Subcutaneous adipose tissue (tissue), 4 donors: ENCODE measurements around the gene DNAJC25. TPM values are rescaled to one million over a fixed set of nuclear protein-coding genes. Genes with fewer than 3 reads are reported as not detected.

Experiments
- CTCF ChIP-seq: fragments of 450-650 bp; IDR thresholded peaks from one replicate; pipeline ENCODE4 v1.5.1; 2016; ENCODE audit warnings: low read depth, mild to moderate bottlenecking, control low read depth, antibody characterized with exemption, moderate library complexity
- total RNA-seq, 4 donors: library from RNA; depleted of rRNA; stranded (reverse); fragments of >200 nt; gene quantifications; one replicate each; pipeline ENCODE4 v1.1.0, GENCODE V29; 2016

The DNAJC25 gene
- total RNA-seq, 4 donors from 2014 or later, result 10.4 to 12.8 (median 11.6) TPM

GRCh38 chr9:111628411-111628810, 2.7 kb upstream of the DNAJC25 start:
- no peak for TF ChIP-seq CTCF

GRCh38 chr9:111630182-111630963, 761 bp upstream of the DNAJC25 start:
- no peak for TF ChIP-seq CTCF

- no peak for TF ChIP-seq CTCF
Observed at GRCh38 chr9:111630964-111631213, 245 bp upstream of the DNAJC25 start.

- no peak for TF ChIP-seq CTCF
Observed at GRCh38 chr9:111632060-111632459, 926 bp downstream of the DNAJC25 start.

- TF ChIP-seq CTCF, result no peak
Observed at GRCh38 chr9:111632695-111633388, 1.7 kb downstream of the DNAJC25 start.

- TF ChIP-seq CTCF, result no peak
Observed at GRCh38 chr9:111633389-111633736, 2.2 kb downstream of the DNAJC25 start.

- no peak for TF ChIP-seq CTCF
Observed at GRCh38 chr9:111634860-111635259, 3.7 kb downstream of the DNAJC25 start.
